ENCODE measurements around the gene MRPL10. TPM values are rescaled to one million over a fixed set of nuclear protein-coding genes. Genes with fewer than 3 reads are reported as not detected.

MRPL10 gene
- total RNA-seq, 1 donor from 2014 or later: 48.2 TPM

GRCh38 chr17:47878203-47879027 lies 47.1 kb upstream of the MRPL10 start:
- H3F3A ChIP-seq (ENCODE audit: low read depth): peaks cover 2% of the 10 kb centered on the region
- no peak overlapping the region for H3K4me3 ChIP-seq
- TF ChIP-seq, protein P1, sequence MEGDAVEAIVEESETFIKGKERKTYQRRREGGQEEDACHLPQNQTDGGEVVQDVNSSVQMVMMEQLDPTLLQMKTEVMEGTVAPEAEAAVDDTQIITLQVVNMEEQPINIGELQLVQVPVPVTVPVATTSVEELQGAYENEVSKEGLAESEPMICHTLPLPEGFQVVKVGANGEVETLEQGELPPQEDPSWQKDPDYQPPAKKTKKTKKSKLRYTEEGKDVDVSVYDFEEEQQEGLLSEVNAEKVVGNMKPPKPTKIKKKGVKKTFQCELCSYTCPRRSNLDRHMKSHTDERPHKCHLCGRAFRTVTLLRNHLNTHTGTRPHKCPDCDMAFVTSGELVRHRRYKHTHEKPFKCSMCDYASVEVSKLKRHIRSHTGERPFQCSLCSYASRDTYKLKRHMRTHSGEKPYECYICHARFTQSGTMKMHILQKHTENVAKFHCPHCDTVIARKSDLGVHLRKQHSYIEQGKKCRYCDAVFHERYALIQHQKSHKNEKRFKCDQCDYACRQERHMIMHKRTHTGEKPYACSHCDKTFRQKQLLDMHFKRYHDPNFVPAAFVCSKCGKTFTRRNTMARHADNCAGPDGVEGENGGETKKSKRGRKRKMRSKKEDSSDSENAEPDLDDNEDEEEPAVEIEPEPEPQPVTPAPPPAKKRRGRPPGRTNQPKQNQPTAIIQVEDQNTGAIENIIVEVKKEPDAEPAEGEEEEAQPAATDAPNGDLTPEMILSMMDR (IDR thresholded peaks at IDR 0.05): no peak
- no peak for TF ChIP-seq EZH2phosphoT487 (IDR thresholded peaks at IDR 0.05)
- TF ChIP-seq EZH2 (IDR thresholded peaks at IDR 0.05): no peak
- H3K27me3 Mint-ChIP-seq (ENCODE audit: insufficient read depth, low read depth): peaks cover 27% of the 10 kb centered on the region
- no peak overlapping the region for H3K27ac ChIP-seq
- H3K79me2 ChIP-seq (ENCODE audit: low read depth): no peaks in the 10 kb centered on the region
- H3K36me3 Mint-ChIP-seq: no peaks in the 10 kb centered on the region
- H3K4me1 ChIP-seq: peaks cover 15% of the 10 kb centered on the region
- H4K20me1 ChIP-seq (ENCODE audit: low read depth): no peaks in the 10 kb centered on the region
- peaks cover 10% of the 10 kb centered on the region for H3K27me3 ChIP-seq
- H3K4me1 Mint-ChIP-seq: peaks cover 9% of the 10 kb centered on the region
- H3K4me2 ChIP-seq: no peak overlapping the region
- peak overlapping the region; percentile 6 for H3K4me3 Mint-ChIP-seq
- H3K27ac Mint-ChIP-seq: peak overlapping the region; percentile 10
- no peaks in the 10 kb centered on the region for H3K9me3 Mint-ChIP-seq
- DNase-seq (ENCODE audit: low spot score): no peak
- H3K36me3 ChIP-seq: no peaks in the 10 kb centered on the region
- no peak overlapping the region for H3K9ac ChIP-seq
- no peaks in the 10 kb centered on the region for H3K9me3 ChIP-seq (ENCODE audit: low read depth)
- no peak overlapping the region for H2AFZ ChIP-seq (replicated peaks)

DNA sequence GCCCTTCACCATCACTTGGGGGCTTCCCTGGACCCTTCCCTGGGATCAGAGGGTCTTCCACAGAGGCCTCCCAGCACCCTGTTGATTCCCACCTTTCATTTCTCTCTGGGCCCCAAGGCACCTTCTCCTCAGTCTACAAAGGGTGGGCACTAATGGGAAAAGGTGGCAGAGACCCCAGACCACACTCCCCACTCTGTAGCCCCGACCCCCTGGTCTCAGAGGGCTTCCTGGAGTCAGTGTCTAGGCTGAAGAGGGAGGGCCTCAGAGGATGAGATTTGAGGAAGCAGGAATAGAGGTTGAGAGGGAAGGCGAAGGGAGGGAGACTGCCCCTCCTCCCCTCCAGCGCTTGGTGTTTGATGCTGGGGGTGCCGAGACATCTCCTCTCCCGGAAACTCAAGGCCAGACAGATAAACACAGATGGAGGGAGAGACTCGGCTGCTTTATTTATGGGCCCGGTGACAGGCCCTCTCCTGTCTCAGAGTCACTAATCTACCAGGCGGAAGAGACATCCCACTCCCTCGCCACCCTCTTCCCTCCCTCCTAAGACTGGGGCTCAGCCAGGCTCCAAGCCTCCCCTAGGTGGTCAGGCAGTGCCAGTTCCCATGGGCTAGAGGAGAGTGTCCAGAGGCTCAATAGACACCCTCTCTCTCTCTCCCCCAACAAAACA lies 46.2 kb upstream of the MRPL10 start:
- peaks cover 32% of the 10 kb centered on the region for H3K27me3 Mint-ChIP-seq (ENCODE audit: insufficient read depth, low read depth)
- peaks cover 24% of the 10 kb centered on the region for H3K4me1 ChIP-seq
- H3K4me1 Mint-ChIP-seq: peaks cover 9% of the 10 kb centered on the region
- no peak overlapping the region for H3K27ac ChIP-seq
- no peaks in the 10 kb centered on the region for H3K36me3 ChIP-seq
- no peak overlapping the region for H3K9ac ChIP-seq
- no peak overlapping the region for H2AFZ ChIP-seq (replicated peaks)
- no peaks in the 10 kb centered on the region for H3K9me3 ChIP-seq (ENCODE audit: low read depth)
- H3K36me3 Mint-ChIP-seq: no peaks in the 10 kb centered on the region
- no peaks in the 10 kb centered on the region for H3K9me3 Mint-ChIP-seq
- H3K27me3 ChIP-seq: peaks cover 19% of the 10 kb centered on the region
- no peak overlapping the region for H3K27ac Mint-ChIP-seq
- no peak overlapping the region for H3K4me2 ChIP-seq
- H3F3A ChIP-seq (ENCODE audit: low read depth): peaks cover 6% of the 10 kb centered on the region
- H3K4me3 Mint-ChIP-seq: no peak overlapping the region
- TF ChIP-seq EZH2 (IDR thresholded peaks at IDR 0.05): no peak
- TF ChIP-seq, protein P1 (IDR thresholded peaks at IDR 0.05): no peak
- TF ChIP-seq EZH2phosphoT487 (IDR thresholded peaks at IDR 0.05): no peak
- H3K79me2 ChIP-seq (ENCODE audit: low read depth): no peaks in the 10 kb centered on the region
- H3K4me3 ChIP-seq: no peak overlapping the region
- no peak for DNase-seq (ENCODE audit: low spot score)
- H4K20me1 ChIP-seq (ENCODE audit: low read depth): no peaks in the 10 kb centered on the region

DNA sequence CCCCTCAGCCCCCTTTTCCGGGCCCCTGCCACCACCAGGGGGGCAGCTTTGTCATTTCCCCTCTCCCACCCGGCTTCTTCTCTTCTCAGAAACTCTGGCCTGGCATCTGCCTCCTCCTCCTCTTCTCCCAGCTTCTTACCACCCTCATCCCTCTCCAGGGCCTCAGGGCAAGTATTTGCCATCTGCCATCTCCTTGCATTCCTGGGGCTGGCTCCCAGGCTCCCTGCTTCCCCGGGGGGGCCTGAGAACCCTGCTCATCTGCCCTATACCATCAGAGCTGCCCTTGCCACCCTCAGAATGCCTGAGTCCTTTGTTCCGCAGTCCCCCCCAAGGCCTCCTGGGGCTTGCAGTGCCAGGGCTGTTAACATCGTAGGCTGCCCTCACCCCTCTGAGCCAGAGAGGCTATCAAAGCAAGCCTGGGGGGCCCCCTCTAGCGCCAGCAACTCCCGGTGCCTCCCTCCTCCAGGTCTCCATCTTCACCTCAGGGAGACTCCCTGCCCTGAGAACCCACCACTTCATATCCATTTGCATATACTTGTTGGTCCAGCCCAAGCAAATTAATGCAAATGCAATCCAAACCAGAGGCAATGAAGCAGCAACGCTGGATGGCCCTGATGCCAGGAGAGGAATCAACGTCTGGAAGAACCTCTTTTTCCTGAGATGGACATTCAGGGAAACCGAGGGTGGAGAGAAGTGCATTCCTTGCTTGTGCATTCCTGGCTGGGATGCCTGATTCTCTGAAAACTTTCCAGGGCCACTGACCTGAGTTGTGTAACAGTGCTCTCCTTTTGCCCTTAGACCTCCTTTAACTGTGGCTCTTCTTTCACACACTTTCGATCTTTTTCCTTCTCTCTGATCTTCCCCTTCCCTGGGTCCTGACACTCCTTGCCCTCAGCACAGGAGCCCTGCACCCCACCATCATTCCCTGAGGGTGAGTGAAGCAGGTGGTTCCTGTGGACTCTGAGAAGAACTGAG lies 44.0 kb upstream of the MRPL10 start:
- peaks cover 13% of the 10 kb centered on the region for H3F3A ChIP-seq (ENCODE audit: low read depth)
- no peak overlapping the region for H3K4me2 ChIP-seq
- H3K79me2 ChIP-seq (ENCODE audit: low read depth): no peaks in the 10 kb centered on the region
- H3K27ac ChIP-seq: no peak overlapping the region
- peaks cover 34% of the 10 kb centered on the region for H3K4me1 ChIP-seq
- H2AFZ ChIP-seq (replicated peaks): no peak overlapping the region
- no peaks in the 10 kb centered on the region for H3K9me3 ChIP-seq (ENCODE audit: low read depth)
- H3K4me3 ChIP-seq: no peak overlapping the region
- H3K36me3 ChIP-seq: no peaks in the 10 kb centered on the region
- Mint-ChIP-seq H3K36me3 (no peaks in the 10 kb centered on the region), H3K4me1 (peaks cover 17% of the 10 kb centered on the region), H3K9me3 (no peaks in the 10 kb centered on the region), H3K27ac (no peak overlapping the region), H3K4me3 (no peak overlapping the region), H3K27me3 (ENCODE audit: insufficient read depth, low read depth) (peaks cover 39% of the 10 kb centered on the region)
- DNase-seq (ENCODE audit: low spot score): no peak
- no peak overlapping the region for H3K9ac ChIP-seq
- peaks cover 41% of the 10 kb centered on the region for H3K27me3 ChIP-seq
- H4K20me1 ChIP-seq (ENCODE audit: low read depth): no peaks in the 10 kb centered on the region
- TF ChIP-seq EZH2phosphoT487 (IDR thresholded peaks at IDR 0.05) (no peak), EZH2 (IDR thresholded peaks at IDR 0.05) (no peak)

Data from neural progenitor cell (in vitro differentiated cells).